Measurements from ENCODE around the gene HOOK1. TPM values are rescaled to one million over a fixed set of nuclear protein-coding genes. Genes with fewer than 3 reads are reported as not detected.

The HOOK1 gene
- total RNA-seq, 1 experiment from 2014 or later, result 33.8 TPM

- TF ChIP-seq ARID4B (CRISPR knock-in tag; IDR thresholded peaks at IDR 0.05; ENCODE audit: borderline replicate concordance) (no peak), ZBTB21 (CRISPR knock-in tag; IDR thresholded peaks at IDR 0.05; ENCODE audit: borderline replicate concordance) (no peak), GTF2I (CRISPR knock-in tag; conservative IDR thresholded peaks at IDR 0.05) (no peak)
- TF ChIP-seq, protein P1, sequence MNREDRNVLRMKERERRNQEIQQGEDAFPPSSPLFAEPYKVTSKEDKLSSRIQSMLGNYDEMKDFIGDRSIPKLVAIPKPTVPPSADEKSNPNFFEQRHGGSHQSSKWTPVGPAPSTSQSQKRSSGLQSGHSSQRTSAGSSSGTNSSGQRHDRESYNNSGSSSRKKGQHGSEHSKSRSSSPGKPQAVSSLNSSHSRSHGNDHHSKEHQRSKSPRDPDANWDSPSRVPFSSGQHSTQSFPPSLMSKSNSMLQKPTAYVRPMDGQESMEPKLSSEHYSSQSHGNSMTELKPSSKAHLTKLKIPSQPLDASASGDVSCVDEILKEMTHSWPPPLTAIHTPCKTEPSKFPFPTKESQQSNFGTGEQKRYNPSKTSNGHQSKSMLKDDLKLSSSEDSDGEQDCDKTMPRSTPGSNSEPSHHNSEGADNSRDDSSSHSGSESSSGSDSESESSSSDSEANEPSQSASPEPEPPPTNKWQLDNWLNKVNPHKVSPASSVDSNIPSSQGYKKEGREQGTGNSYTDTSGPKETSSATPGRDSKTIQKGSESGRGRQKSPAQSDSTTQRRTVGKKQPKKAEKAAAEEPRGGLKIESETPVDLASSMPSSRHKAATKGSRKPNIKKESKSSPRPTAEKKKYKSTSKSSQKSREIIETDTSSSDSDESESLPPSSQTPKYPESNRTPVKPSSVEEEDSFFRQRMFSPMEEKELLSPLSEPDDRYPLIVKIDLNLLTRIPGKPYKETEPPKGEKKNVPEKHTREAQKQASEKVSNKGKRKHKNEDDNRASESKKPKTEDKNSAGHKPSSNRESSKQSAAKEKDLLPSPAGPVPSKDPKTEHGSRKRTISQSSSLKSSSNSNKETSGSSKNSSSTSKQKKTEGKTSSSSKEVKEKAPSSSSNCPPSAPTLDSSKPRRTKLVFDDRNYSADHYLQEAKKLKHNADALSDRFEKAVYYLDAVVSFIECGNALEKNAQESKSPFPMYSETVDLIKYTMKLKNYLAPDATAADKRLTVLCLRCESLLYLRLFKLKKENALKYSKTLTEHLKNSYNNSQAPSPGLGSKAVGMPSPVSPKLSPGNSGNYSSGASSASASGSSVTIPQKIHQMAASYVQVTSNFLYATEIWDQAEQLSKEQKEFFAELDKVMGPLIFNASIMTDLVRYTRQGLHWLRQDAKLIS (CRISPR knock-in tag; IDR thresholded peaks at IDR 0.05; ENCODE audit: borderline replicate concordance), result no peak
- TF ChIP-seq, protein P2, sequence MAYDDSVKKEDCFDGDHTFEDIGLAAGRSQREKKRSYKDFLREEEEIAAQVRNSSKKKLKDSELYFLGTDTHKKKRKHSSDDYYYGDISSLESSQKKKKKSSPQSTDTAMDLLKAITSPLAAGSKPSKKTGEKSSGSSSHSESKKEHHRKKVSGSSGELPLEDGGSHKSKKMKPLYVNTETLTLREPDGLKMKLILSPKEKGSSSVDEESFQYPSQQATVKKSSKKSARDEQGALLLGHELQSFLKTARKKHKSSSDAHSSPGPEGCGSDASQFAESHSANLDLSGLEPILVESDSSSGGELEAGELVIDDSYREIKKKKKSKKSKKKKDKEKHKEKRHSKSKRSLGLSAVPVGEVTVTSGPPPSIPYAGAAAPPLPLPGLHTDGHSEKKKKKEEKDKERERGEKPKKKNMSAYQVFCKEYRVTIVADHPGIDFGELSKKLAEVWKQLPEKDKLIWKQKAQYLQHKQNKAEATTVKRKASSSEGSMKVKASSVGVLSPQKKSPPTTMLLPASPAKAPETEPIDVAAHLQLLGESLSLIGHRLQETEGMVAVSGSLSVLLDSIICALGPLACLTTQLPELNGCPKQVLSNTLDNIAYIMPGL (CRISPR knock-in tag; IDR thresholded peaks at IDR 0.05), result no peak
Observed at GRCh38 chr1:59846209-59846894, 31.6 kb downstream of the HOOK1 start (continued).

GRCh38 chr1:59846895-59847282 is 32.1 kb downstream of the HOOK1 start:
- H3K27ac Mint-ChIP-seq, result no peak overlapping the region
- DNase-seq (ENCODE audit: low spot score), result no peak
- CTCF ChIA-PET, result no interaction called here
- H3K36me3 Mint-ChIP-seq, result peaks cover 46% of the 10 kb centered on the region
- TF ChIP-seq AR (CRISPR knock-in tag; IDR thresholded peaks at IDR 0.05) (no peak), ZNF423 (CRISPR knock-in tag; IDR thresholded peaks at IDR 0.05) (no peak)
- POLR2A ChIA-PET, result no interaction called here
- no peaks in the 10 kb centered on the region for H3K4me1 Mint-ChIP-seq
- H3K27me3 Mint-ChIP-seq (ENCODE audit: low read depth), result no peaks in the 10 kb centered on the region
- no peak overlapping the region for H3K4me3 Mint-ChIP-seq
- ATAC-seq, result no peak
- H3K9me3 Mint-ChIP-seq, result peaks cover 6% of the 10 kb centered on the region

- peaks cover 38% of the 10 kb centered on the region for H3K36me3 Mint-ChIP-seq
- H3K27ac Mint-ChIP-seq, result no peak overlapping the region
- ChIA-PET CTCF (no interaction called here), POLR2A (no interaction called here)
- H3K9me3 Mint-ChIP-seq, result peaks cover 18% of the 10 kb centered on the region
- H3K4me3 Mint-ChIP-seq, result no peak overlapping the region
- ATAC-seq (no peak), DNase-seq (ENCODE audit: low spot score) (no peak)
- peaks cover 8% of the 10 kb centered on the region for H3K4me1 Mint-ChIP-seq
- no peaks in the 10 kb centered on the region for H3K27me3 Mint-ChIP-seq (ENCODE audit: low read depth)
- no peak for TF ChIP-seq MYBL2 (CRISPR knock-in tag; IDR thresholded peaks at IDR 0.05)
- TF ChIP-seq, protein P3, sequence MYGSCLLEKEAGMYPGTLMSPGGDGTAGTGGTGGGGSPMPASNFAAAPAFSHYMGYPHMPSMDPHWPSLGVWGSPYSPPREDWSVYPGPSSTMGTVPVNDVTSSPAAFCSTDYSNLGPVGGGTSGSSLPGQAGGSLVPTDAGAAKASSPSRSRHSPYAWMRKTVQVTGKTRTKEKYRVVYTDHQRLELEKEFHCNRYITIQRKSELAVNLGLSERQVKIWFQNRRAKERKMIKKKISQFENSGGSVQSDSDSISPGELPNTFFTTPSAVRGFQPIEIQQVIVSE (CRISPR knock-in tag; IDR thresholded peaks at IDR 0.05; ENCODE audit: borderline replicate concordance), result no peak
- TF ChIP-seq, protein P4, sequence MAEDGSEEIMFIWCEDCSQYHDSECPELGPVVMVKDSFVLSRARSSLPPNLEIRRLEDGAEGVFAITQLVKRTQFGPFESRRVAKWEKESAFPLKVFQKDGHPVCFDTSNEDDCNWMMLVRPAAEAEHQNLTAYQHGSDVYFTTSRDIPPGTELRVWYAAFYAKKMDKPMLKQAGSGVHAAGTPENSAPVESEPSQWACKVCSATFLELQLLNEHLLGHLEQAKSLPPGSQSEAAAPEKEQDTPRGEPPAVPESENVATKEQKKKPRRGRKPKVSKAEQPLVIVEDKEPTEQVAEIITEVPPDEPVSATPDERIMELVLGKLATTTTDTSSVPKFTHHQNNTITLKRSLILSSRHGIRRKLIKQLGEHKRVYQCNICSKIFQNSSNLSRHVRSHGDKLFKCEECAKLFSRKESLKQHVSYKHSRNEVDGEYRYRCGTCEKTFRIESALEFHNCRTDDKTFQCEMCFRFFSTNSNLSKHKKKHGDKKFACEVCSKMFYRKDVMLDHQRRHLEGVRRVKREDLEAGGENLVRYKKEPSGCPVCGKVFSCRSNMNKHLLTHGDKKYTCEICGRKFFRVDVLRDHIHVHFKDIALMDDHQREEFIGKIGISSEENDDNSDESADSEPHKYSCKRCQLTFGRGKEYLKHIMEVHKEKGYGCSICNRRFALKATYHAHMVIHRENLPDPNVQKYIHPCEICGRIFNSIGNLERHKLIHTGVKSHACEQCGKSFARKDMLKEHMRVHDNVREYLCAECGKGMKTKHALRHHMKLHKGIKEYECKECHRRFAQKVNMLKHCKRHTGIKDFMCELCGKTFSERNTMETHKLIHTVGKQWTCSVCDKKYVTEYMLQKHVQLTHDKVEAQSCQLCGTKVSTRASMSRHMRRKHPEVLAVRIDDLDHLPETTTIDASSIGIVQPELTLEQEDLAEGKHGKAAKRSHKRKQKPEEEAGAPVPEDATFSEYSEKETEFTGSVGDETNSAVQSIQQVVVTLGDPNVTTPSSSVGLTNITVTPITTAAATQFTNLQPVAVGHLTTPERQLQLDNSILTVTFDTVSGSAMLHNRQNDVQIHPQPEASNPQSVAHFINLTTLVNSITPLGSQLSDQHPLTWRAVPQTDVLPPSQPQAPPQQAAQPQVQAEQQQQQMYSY (CRISPR knock-in tag; IDR thresholded peaks at IDR 0.05), result no peak
- no peak for TF ChIP-seq STAT6 (CRISPR knock-in tag; conservative IDR thresholded peaks at IDR 0.05; ENCODE audit: low read depth)
Observed at GRCh38 chr1:59852117-59852516, 37.4 kb downstream of the HOOK1 start.
